GM21390 (cell line): ENCODE measurements around the gene SURF4.

Experiments used
- ATAC-seq: cut with Tn5 transposase; IDR thresholded peaks from one replicate; pipeline ENCODE4 v1.9.1; 2021; ENCODE audit not compliant: unreplicated experiment

The SURF4 gene

DNA sequence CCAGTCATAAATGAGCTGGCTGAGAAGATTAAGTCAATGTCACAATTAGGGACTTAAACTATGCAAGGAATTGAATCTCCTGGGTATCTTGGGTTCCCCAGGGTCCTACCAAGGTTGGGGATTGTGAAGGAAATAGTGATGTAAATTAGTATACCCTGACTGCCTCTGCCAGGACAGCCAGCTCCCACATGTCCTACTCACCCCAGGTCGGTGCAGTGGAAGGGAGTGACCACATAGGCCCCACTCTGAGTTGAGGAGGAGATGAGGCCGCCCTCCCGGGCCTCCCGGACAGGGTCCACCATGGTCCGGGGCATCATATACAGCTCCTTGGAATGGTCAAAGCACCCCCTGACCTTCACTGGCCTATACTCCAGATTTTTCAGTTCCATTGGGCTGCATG, 22.3 kb downstream of the SURF4 start:
- no peak for ATAC-seq

DNA sequence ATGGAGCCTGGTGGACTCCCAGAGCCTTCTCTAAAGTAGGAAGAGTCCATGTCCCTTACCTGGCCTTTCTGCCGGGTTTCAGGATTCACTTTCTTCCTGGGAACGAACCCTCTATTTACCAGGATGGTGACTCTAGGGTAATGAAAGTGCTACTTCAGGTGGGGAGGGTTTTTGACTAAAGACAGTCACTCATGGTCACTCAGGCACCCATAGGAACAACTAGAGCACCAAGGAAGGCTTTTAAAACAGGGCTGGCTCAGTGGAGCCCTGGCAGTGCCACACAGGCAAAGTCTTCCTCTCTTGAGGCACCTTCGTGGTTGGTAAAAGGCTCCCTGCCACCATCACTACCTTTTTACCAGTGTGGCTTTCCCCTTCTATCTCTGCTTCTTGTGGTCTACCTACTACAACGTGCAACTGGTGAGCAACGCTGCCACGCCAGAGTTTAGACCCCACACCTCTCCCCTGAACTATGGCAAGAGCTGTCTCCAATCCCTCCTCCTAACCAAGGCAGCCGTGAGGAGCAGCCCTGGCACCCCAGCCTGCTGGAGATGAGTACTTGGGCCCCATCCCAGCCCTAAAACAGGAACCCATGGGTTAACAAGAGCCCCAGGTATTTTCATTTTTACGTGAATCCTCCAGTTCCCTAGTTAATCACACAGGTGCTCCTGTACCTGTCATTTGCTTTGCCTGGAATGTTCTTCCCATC, 23.1 kb downstream of the SURF4 start:
- no peak for ATAC-seq

DNA sequence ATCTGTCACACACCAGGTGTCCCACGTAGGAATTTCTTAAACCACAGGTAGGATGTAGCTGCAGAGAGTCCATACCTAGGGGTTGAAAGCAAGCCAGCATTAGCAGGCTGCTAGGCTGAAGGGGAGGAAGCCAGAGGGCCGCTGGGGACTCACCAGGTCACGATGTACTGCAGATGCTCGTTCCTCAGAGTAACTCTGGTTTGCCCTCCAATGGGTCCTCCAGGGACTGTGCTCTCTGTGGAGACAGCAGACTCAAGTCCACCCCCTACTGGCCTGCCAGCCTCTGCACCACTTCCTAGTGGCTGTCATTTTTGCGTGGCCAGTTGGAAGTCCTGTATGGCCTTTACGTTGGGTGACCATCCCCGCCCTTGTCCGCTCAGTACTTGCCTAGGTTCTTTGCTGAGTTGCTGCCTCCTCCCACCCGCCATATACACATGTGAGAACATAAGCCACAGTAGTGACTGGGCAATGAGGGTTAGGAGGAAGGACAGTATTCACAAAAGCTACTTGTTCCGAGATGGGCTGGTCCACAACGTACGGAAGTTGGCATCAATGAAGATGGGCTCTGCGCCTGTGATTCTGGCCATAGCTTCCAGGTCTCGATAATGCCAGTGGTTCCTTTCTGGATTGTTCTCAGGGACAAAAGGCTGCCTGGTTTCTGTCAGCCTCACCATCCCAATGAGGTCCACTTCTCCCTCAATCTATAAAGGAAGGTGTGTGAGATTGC, 23.8 kb downstream of the SURF4 start:
- no peak for ATAC-seq

DNA sequence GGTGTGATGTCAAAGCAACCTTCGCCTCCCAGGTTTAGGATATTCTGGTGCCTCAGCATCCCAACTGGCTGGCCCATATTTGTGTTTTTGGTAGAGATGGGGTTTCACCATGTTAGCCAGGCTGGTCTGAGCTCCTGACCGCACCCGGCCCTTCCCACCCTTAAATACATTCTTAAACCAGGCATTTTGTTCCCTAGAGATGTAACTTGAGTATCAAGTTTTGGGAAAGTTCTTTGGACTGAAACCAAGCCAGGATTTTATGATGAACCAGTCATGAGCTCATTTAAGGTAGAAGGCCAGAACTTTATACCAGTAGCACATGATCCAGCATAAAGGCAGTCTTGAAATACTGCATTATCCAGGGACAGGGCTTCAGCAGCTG, 24.3 kb downstream of the SURF4 start:
- no peak for ATAC-seq

DNA sequence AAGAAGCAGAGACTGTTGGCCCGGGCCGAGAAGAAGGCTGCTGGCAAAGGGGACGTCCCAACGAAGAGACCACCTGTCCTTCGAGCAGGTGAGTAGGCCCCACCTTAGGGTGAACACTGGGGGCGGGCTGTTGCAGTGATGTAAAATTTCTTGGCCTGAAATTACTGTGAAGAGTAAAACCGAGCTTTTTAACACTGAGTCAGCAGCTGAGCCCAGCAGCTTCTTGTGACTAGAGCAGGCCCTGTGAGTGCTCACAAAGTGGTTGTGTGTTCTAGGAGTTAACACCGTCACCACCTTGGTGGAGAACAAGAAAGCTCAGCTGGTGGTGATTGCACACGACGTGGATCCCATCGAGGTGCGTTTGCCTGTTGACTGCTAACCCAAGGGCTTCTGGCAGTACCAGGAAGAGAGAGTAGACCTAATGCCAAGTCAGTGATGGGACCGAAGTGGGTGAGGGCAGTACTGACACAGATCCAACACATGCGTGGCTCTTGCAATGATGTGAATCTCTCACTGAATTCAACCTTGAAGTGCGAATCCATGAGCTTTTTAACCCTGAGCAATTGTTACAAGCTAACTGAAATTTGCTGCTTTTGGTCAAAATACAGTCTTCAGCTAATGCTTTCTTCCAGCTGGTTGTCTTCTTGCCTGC, 25.8 kb downstream of the SURF4 start:
- ATAC-seq: no peak

DNA sequence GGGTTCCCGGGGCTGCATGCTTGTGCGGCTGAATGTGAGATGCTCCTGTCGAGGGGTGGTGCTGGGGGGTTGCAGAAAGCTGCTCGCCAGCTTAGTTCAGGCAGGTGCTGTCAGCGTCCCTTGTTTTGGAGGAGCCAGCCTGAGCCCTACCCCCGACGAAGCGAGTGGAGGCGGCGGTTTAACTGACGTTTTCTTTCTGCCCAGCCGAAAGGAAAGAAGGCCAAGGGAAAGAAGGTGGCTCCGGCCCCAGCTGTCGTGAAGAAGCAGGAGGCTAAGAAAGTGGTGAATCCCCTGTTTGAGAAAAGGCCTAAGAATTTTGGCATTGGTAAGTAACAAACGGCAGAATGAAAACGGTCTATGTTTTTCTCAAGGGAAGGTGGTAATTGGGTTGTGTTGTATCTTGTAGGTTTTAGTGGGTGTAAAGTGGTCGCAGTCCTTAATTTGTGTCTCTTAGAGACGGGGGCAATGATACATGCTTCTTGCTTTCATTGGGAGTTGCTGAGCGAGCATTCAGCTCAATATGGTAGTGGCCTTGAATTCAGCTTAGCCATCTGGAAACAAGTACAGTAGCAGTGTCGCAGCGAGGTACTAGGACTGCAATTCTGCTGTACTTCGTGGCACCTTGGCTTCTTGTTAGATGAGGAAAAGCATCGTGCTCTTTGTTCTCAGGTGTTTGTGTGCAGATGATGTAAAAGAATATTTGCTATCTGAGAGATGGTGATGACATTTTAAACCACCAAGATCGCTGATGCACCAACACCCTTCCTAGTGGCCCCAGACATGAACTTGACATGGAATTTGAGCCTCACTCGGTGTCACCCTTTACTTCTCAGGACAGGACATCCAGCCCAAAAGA, 26.9 kb downstream of the SURF4 start:
- no peak for ATAC-seq

DNA sequence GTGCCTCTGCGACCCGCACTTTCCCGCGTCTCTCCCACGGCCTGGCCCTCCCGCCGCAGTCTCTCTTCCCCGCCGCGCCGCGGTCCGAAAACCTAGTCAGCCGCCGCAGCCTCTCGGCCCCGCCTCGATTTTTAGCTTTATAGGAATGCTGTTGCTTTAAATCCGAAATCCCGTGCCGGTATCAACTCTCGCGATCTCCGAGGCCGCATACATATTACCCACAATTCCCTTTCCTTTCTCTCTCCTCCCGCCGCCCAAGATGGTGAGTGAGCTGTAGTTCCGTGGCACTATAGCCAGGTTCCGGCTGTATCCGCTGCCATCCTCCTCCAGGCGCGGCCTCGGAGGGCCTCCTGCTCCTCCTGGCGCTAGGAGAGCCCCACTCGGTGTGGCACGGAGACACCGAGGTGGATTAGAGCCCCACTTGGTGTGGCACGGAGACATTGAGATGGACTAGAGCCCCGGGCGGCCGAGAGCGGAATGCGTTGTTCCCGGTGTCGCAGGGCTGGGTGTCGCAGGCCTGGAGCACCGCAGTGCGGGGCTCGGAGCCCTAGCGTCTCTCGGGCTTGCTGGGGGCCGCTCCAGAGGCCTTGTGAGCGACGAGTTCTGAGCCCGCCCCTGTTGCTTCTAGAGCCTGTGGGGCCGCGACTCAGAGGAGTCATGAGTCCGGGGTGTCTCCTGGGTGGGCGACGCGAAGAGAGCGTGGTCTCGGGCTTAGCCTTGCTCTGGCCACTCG, 27.7 kb downstream of the SURF4 start, which contains the start of the genes MED22 and RPL7A:
TSS of gene MED22 (minus strand) at position 147 of the 733 bp plus-strand sequence. CDS start 1,469 bp downstream, outside the sequence.
TSS of gene RPL7A (plus strand) at position 234 of the 733 bp plus-strand sequence. CDS start at position 260, 26 bp downstream.
- peak; percentile 69 for ATAC-seq

DNA sequence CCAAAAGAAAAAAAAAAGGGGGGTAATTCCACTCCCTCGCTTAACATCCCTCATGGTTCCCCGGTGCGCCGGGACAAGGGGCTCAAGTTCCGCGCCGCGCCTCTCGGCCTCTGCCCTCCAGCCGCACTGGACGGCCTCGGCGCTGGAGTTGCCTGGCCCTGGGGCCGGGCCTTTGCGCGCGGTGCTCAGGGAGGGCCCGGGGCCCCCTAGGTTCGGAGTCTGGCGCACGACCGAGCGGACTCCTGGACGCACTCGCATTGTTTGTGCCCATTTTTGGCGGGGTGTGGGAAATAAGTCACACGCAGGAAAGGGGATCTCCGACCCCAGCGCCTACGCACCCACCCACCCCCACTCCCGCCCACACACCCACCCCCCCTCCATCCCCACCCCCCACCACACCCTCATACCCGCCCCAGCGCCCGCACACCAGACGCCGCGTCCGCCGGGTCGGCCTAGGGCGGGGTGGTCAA, 28.3 kb downstream of the SURF4 start:
- peak; percentile 40 for ATAC-seq

DNA sequence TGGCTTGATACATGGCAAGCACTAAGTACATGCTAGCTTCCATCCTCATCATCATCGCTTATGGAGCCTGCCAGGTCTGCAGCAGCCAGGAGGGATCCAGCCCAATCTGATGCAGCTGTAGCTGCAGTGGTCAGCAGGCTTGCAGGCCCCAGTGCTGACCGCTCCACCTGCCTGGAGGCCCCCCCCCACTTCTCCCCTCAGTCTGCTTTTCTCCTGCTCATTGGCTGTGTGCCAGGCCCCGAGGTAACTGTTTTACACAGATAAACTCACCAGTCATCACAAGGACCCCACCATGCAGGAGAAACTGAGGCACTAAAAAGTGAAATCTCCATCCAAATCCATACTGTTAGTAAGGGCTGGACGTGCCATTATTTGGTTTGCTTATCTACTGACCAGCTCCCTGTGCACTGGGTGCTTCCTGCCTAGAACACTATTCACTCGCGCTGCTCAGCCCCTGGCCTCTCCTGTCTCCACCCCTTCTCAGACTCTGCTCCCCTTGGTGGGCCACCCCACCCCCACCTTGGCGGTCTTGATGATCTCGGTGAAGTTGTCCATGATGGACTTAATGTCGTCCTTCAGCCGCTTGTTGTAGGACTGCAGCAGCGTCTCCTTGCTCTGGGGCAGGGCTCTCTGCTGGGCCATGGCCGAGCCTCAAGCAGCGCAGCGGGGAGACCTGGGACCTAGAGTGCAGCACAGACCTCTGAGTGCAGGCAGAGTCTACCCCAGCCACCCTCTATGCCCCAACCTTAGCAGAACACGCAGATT, 29.7 kb downstream of the SURF4 start:
- ATAC-seq: no peak

DNA sequence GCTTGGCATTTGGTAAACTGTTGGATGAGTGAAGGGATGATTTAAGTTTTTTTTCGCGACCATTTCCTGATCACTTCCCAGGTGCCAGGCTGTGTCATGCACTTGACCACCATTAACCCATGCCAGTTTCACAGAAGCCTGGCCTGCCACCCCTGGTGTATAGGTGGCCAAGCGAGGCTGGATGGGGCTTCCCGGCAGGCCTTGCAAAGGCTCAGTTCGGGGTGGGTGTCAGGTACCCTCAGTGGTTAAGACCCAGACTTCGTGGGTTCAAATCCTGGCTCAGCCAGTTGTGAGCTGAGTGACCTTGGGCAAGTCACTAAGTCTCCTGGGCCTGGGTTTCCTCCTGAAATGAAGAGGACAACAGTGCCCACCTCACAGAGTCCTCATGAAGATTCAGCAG, 30.3 kb downstream of the SURF4 start:
- no peak for ATAC-seq

DNA sequence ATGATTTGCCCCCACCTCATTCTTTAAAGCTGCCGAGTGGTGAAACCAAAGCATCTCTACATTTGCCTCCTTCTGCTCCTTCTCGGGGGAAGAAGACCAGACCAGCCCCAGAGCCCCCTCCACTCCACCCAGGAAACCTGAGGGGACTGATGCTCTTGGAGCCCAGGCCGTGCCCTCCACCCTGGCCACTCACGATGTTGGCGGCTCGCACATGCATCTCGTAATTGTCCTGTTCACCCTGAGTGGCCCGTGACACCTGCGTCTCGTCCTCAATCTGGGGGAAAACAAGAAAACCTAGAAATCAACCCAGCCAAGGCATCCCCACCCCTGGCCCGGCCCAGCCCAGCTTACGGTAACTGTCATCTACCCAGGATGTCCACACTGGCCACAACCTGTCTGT, 30.9 kb downstream of the SURF4 start:
- no peak for ATAC-seq

DNA sequence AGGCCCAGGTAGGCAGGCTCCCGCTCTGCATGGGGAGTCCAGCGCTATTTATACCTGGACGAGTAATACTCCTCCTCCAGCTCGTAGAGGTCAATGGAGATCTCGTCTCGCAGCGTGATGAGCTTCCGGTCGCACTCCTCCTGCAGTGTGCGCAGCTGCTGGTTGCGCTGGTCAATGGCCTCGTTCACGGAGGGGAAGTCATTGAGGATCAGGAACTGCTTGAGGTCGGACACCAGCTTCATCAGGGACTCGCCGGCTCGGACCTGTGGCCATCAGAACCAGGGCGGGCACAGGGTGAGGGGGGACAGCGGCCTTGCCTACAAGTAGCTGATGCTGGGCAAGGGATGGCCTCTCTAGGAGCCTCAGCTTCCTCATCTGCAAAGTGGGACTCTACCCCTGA, 31.8 kb downstream of the SURF4 start:
- ATAC-seq: no peak

DNA sequence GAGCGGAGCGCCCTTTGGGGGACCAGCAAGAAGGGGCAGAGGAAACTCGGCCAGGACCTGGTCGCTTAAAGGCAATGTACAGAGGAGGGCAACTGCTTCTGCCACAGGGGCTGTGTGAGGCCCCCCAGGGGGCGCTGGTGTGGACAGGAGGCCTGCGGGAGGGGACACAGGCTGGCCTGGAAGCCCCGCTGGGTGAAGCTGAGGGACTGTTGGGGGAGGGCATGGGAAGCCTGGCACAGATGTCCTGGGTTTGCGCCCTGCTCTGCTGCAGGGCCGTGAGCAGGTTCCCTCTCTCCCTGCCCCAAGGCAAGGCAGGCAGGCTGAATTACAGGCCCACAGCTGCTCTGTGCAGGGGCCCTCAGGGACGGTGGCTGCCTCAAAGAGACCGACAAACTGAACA, 33.3 kb downstream of the SURF4 start:
- no peak for ATAC-seq

DNA sequence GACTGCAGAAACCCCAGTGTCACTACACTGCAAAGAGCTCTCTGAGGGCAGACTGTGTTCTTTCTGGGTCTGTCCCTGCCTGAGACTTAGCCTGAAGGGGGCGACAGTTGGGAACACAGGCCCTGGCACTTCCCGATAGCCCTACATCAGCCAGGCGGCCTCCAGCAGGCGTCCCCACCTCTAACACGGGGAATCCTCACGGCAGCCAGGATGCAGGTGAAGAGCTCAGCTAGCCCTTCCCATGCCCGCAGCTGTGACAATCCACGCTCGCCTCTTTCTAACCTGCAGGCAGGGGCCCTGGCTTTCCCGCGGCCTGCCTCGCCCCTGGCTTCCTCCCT, 33.8 kb downstream of the SURF4 start:
- ATAC-seq: no peak

DNA sequence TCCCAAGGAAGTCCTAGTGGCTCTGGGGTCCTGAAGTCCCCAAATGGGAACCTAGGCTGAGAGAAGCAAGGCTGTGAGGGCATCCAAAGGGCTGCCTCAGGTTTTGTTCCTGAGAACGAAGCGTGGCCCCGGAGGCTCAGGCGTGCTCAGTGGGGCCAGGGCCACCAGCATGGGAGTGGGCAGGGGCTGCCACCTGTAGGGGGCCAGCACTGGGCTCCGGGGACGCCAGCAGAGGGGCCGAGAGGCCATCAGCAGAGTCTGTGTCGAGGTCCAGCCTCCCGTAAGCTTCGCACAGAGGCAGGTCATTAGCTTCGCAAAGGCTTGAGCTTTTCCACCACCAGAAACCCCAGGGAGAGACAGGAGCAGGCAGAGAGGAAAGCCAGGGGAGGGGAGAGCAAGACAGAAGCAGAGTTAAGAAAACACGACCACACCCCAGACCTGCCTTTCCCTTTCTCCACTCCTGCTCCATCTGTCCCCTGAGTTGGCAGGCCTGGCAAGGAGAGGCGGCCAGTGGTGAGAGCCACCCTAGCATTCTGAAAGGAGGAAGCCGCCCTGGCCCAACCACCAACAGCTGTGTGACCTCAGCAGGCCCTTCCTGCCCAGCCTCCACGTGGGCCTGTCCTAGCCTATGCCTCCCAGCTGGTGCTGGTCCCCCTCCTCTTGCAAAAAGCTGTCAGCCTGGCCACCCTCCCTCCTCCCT, 34.3 kb downstream of the SURF4 start:
- ATAC-seq: no peak

DNA sequence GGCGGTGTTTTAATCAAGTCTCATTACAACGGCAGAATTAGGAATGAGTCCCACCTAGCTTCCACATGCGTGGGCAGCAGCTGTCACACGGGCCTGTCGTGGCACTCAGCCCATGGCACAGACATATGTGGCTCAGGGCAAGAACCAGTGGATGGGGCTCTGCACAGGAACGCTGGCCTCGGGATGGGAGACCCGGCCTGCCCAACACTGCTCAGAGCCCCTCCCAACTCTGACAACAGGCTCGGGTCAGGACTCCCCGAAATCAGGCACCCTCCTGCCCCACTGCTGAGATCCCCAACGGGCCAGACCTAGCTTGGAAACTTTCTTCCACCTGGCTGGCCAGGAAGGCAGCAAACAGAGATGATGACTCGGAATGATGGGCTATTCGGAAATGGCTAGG, 34.9 kb downstream of the SURF4 start:
- ATAC-seq: no peak

DNA sequence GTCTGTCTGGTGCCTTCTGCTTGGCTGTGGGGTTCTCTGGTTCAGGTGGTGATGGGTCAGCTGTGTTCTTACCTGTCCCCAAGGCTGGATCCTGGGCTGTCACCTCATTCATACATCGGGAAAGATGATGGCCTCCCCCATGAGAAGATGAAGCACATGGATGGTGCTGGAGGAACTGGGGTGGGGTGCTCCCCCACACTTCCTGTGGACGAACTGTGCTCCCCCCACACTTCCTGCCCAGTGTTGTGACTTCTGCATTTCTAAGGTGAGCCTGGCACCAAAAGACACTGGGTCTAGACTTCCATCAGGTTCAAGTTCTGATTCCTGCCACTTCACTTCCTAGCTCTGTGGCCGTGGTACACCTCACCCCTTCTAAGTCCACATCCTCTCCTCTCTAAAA, 35.6 kb downstream of the SURF4 start:
- ATAC-seq: no peak

DNA sequence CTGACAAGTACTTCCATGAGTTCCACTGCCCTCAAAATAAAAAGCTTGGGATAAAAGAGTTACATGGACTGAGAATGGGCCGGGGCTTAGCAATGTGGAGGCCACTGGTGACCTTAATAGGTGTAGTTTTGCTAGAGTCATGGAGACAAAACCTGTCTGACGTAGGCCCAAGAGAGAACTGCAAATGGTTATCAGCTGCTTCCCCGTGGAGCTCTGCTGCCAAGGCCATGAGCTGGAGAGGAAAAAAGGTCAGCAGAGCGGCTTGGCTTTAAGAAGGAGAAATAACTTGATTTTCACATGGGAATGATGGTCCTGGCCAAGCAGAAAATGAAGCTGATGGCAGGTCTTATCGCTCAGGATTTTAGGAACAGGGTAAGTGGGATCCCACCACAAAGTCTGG, 36.2 kb downstream of the SURF4 start:
- ATAC-seq: no peak
